Measurements from ENCODE around the gene ACTR8. TPM values are rescaled to one million over a fixed set of nuclear protein-coding genes. Genes with fewer than 3 reads are reported as not detected.

Gene ACTR8
- total RNA-seq, 1 donor from 2014 or later: 52.4 TPM

Other genes starting within 250 kb of the ACTR8 start
- gene CHDH, start 35.7 kb downstream of the ACTR8 start, total RNA-seq: 10.7 and 12.0 TPM in 2 replicates
- 33.3 and 36.1 TPM in 2 replicates for gene IL17RB, start 35.6 kb downstream of the ACTR8 start, total RNA-seq
- gene SELENOK, start 9.7 kb upstream of the ACTR8 start, total RNA-seq: 73.0 and 81.0 TPM in 2 replicates
- not detected in 2 replicates for gene CACNA2D3, start 240.4 kb upstream of the ACTR8 start, total RNA-seq

All from activated T-helper 2 cell treated with anti-CD3 and anti-CD28 coated beads, Interferon-gamma antibody, Interleukin-2, Interleukin-4, amounts not matched to agents 10 μg/mL and 5 μg/mL and 100 μg/mL, durations not matched to agents 14 hours and 24 hours and 36 hours (primary cell).